HUES64 (cell line): ENCODE measurements around the gene HIPK1.
A peak's percentile ranks its signal among the peaks of the same experiment; 100 is the strongest.

Source experiments
- H3K27ac ChIP-seq: 2 replicates; pipeline ENCODE4 v1.7.0; 2013; ENCODE audit warnings: low read depth, low read length, inconsistent platforms
- H3K27me3 ChIP-seq: 2 replicates; pipeline ENCODE4 v1.6.1; 2013; ENCODE audit warnings: mild to moderate bottlenecking, low read length; ENCODE audit not compliant: insufficient read depth
- H3K36me3 ChIP-seq: 2 replicates; pipeline ENCODE4 v1.6.1; 2013; ENCODE audit warnings: mild to moderate bottlenecking, low read length; ENCODE audit not compliant: insufficient read depth
- H3K4me1 ChIP-seq: 2 replicates; pipeline ENCODE4 v1.6.1; 2013; ENCODE audit warnings: mild to moderate bottlenecking, low read length, moderate library complexity; ENCODE audit not compliant: insufficient read depth
- H3K4me3 ChIP-seq: 2 replicates; pipeline ENCODE4 v1.5.1; 2013; ENCODE audit warnings: mild to moderate bottlenecking, low read length, moderate library complexity
- H3K9ac ChIP-seq: 2 replicates; pipeline ENCODE4 v1.6.1; 2013; ENCODE audit warnings: mild to moderate bottlenecking, low read depth, low read length
- H3K9me3 ChIP-seq: 2 replicates; pipeline ENCODE4 v1.6.1; 2013; ENCODE audit warnings: low read depth, low read length; ENCODE audit not compliant: insufficient read depth
- WGBS: fragments of 150-250, 120-280 bp; methylation state at CpG from one replicate; pipeline ENCODE4 v1.1.7; 2013; ENCODE audit warnings: missing lambda C conversion rate; 5-methylcytosine and 5-hydroxymethylcytosine counted together

The HIPK1 gene

GRCh38 chr1:113975211-113975895, 46.2 kb downstream of the HIPK1 start:
- Histone ChIP-seq H3K27ac (peak overlapping the region; percentile 15; the same call in 1 of the 2 replicates), H3K9me3 (no peaks in the 10 kb centered on the region), H3K27me3 (no peaks in the 10 kb centered on the region), H3K4me1 (peaks cover 54% of the 10 kb centered on the region), H3K36me3 (peaks cover 49% of the 10 kb centered on the region), H3K9ac (no peak overlapping the region), H3K4me3 (no peak overlapping the region)
- WGBS, result 92% methylated on average over 4 of the region's 4 CpGs

DNA sequence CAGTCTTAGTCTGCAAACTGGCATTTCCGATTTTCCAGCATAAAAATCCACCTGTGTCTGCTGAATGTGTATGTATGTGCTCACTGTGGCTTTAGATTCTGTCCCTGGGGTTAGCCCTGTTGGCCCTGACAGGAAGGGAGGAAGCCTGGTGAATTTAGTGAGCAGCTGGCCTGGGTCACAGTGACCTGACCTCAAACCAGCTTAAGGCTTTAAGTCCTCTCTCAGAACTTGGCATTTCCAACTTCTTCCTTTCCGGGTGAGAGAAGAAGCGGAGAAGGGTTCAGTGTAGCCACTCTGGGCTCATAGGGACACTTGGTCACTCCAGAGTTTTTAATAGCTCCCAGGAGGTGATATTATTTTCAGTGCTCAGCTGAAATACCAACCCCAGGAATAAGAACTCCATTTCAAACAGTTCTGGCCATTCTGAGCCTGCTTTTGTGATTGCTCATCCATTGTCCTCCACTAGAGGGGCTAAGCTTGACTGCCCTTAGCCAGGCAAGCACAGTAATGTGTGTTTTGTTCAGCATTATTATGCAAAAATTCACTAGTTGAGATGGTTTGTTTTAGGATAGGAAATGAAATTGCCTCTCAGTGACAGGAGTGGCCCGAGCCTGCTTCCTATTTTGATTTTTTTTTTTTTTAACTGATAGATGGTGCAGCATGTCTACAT, 47.6 kb downstream of the HIPK1 start:
- peak overlapping the region; percentile 3; the same call in 1 of the 2 replicates for H3K4me3 ChIP-seq
- peaks cover 46% of the 10 kb centered on the region for H3K36me3 ChIP-seq
- 45% methylated on average over 4 of the region's 4 CpGs for WGBS
- peak overlapping the region; percentile 18; the same call in 1 of the 2 replicates for H3K9ac ChIP-seq
- H3K27ac ChIP-seq, result peak overlapping the region; percentile 90
- peaks cover 56% of the 10 kb centered on the region for H3K4me1 ChIP-seq
- no peaks in the 10 kb centered on the region for H3K27me3 ChIP-seq
- no peaks in the 10 kb centered on the region for H3K9me3 ChIP-seq

DNA sequence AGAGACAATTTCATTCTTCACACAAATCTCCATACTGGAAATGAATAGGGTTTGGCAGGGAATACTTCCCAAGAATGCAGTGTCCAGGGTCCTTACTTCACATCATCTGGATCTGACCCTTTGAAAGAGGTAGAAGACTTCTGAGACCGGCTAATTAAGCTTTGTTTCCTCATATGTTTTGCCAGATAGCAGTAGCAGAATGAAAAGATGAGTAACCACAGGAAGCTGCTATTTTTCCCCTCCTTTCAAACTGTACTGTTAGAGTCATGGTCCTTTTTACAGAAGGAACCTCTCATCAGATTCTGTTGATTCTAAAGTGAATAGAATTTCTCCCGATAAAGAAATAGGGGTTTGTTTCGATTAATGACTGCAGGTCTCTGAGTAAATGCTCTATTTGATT, 48.8 kb downstream of the HIPK1 start:
- Histone ChIP-seq H3K4me3 (no peak overlapping the region), H3K9ac (no peak overlapping the region), H3K27me3 (no peaks in the 10 kb centered on the region), H3K27ac (peak overlapping the region; percentile 17; the same call in 1 of the 2 replicates), H3K36me3 (peaks cover 35% of the 10 kb centered on the region), H3K4me1 (peaks cover 67% of the 10 kb centered on the region), H3K9me3 (no peaks in the 10 kb centered on the region)
- WGBS, result 83% methylated on average over 3 of the region's 3 CpGs

- H3K4me3 ChIP-seq, result peak within 1 kb of the TSS; percentile 36
- no peaks in the 10 kb centered on the region for H3K27me3 ChIP-seq
- WGBS, result 4% methylated on average over 13 of the region's 13 CpGs
- no peaks in the 10 kb centered on the region for H3K9me3 ChIP-seq
- peaks cover 23% of the 10 kb centered on the region for H3K36me3 ChIP-seq
- H3K4me1 ChIP-seq, result peaks cover 69% of the 10 kb centered on the region
- H3K9ac ChIP-seq, result peak within 1 kb of the TSS; percentile 73
- H3K27ac ChIP-seq, result peak within 1 kb of the TSS; percentile 95
Observed at GRCh38 chr1:113978863-113979702, 50.0 kb downstream of the HIPK1 start, which contains the start of gene OLFML3. Gene OLFML3, plus strand, starts transcription at chr1:113979474. Its CDS starts 43 bp downstream, at chr1:113979517.

GRCh38 chr1:113980110-113980509, 51.0 kb downstream of the HIPK1 start:
- Histone ChIP-seq H3K27ac (peak overlapping the region; percentile 95; the same call in 1 of the 2 replicates), H3K27me3 (no peaks in the 10 kb centered on the region), H3K4me3 (peak overlapping the region; percentile 36), H3K9ac (no peak overlapping the region), H3K36me3 (peaks cover 13% of the 10 kb centered on the region), H3K9me3 (peaks cover 7% of the 10 kb centered on the region; the same call in 1 of the 2 replicates), H3K4me1 (peaks cover 62% of the 10 kb centered on the region)
- WGBS, result 51% methylated on average over 10 of the region's 10 CpGs

GRCh38 chr1:113981962-113982931, 53.1 kb downstream of the HIPK1 start:
- 63% methylated on average over 16 of the region's 18 CpGs for WGBS
- Histone ChIP-seq H3K27me3 (no peaks in the 10 kb centered on the region), H3K4me3 (no peak overlapping the region), H3K9ac (no peak overlapping the region), H3K27ac (no peak overlapping the region), H3K36me3 (peaks cover 12% of the 10 kb centered on the region), H3K9me3 (peaks cover 15% of the 10 kb centered on the region; the same call in 1 of the 2 replicates), H3K4me1 (peaks cover 41% of the 10 kb centered on the region)

- WGBS, result 77% methylated on average over 5 of the region's 5 CpGs
- H3K4me1 ChIP-seq, result peaks cover 34% of the 10 kb centered on the region
- H3K27ac ChIP-seq, result no peak overlapping the region
- H3K36me3 ChIP-seq, result peaks cover 12% of the 10 kb centered on the region
- H3K4me3 ChIP-seq, result no peak overlapping the region
- no peak overlapping the region for H3K9ac ChIP-seq
- H3K27me3 ChIP-seq, result no peaks in the 10 kb centered on the region
- peaks cover 15% of the 10 kb centered on the region for H3K9me3 ChIP-seq
Observed at GRCh38 chr1:113982949-113983348, 53.8 kb downstream of the HIPK1 start.

- Histone ChIP-seq H3K27me3 (no peaks in the 10 kb centered on the region), H3K4me1 (peaks cover 30% of the 10 kb centered on the region), H3K36me3 (peaks cover 12% of the 10 kb centered on the region), H3K9ac (no peak overlapping the region), H3K9me3 (peaks cover 15% of the 10 kb centered on the region), H3K27ac (no peak overlapping the region), H3K4me3 (no peak overlapping the region)
- WGBS, result 87% methylated on average over 8 of the region's 8 CpGs
Observed at GRCh38 chr1:113983391-113983790, 54.3 kb downstream of the HIPK1 start.

DNA sequence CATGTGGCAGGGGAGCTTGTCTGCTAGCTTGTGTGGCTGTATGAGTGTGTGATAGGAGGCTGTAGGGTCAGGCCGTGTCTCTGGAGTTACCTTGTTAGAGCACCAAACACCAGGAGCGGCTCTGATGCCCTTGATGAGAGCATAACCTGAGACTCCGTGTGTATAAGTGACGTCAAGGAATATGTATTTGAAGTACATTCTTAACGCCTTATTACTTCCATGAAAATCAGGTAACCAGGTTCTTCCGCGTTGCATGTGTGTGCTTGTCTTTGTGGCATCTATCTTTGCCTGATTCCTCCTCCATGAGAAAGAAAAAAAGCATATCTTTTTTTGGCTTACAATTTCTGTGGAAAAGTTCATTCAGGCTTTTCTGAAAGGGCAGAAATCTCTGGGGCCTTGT, 54.7 kb downstream of the HIPK1 start:
- H3K9me3 ChIP-seq, result peaks cover 15% of the 10 kb centered on the region
- no peak overlapping the region for H3K9ac ChIP-seq
- no peak overlapping the region for H3K27ac ChIP-seq
- no peak overlapping the region for H3K4me3 ChIP-seq
- H3K36me3 ChIP-seq, result peaks cover 12% of the 10 kb centered on the region
- WGBS, result 94% methylated on average over 7 of the region's 7 CpGs
- no peaks in the 10 kb centered on the region for H3K27me3 ChIP-seq
- H3K4me1 ChIP-seq, result peaks cover 26% of the 10 kb centered on the region

DNA sequence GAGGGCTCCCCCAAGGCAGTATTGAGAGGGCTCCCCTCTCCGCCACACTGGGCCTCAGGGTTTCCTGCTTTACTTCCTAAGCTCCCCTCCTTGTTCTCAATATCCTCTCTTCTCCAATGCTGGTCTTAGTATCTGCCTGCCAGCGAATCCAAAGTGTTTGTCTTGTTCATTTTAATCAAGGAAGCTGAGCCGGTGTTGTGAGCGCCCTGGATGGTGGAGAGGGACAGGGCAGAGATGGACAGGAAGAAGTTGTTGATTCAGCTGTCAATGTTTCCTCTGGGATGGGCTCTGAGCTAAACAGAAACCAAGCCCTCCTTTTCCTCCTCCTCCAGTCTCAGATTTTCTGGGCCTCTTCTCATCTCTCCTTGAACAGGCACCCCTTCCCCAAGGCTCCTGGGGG, 55.6 kb downstream of the HIPK1 start:
- no peak overlapping the region for H3K4me3 ChIP-seq
- H3K27me3 ChIP-seq, result no peaks in the 10 kb centered on the region
- H3K4me1 ChIP-seq, result peaks cover 21% of the 10 kb centered on the region
- H3K36me3 ChIP-seq, result peaks cover 12% of the 10 kb centered on the region
- H3K27ac ChIP-seq, result no peak overlapping the region
- H3K9ac ChIP-seq, result no peak overlapping the region
- H3K9me3 ChIP-seq, result peaks cover 15% of the 10 kb centered on the region
- WGBS, result 73% methylated on average over 4 of the region's 4 CpGs
